ENCODE measurements around the gene TSC22D1.

TSC22D1 gene

DNA sequence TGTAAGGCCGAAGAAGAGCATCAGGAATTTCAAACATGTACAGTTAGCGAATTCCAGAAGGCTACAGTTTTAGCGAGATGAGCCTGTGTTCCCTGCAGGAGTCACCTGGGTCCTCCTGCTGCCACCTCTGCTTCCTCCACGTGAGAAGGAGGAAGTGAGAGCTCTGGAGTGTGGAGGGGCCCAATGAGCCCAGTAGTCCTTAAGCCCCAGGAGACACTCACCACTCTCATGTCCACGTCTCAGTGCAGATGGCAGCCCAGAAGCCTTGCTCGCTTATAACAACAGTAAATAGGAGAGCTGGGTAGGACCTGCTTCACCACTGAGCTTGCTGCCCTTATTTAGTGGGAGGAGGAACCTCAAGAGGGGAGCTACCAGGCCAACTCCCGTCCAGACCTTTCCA lies 158.3 kb downstream of the TSC22D1 start:
- Histone ChIP-seq H3K9me3 (replicated peaks in 1 of 2; ENCODE audit: control insufficient read depth in 2 of 2, insufficient read depth in 1 of 2, low read depth in 1 of 2, low read length in 2 of 2) (no peaks in the 10 kb centered on the region), H3K4ac (ENCODE audit: low read length) (no peak overlapping the region), H3K4me2 (ENCODE audit: insufficient read depth, low read length, poor library complexity, severe bottlenecking) (no peak overlapping the region), H3K23ac (ENCODE audit: low read depth, low read length, poor library complexity) (no peak overlapping the region), H3K27me3 (ENCODE audit: control insufficient read depth in 3 of 3, insufficient read depth in 3 of 3, low read depth in 1 of 3, low read length in 3 of 3) (no peaks in the 10 kb centered on the region), H4K91ac (ENCODE audit: low read depth, low read length, poor library complexity) (no peak overlapping the region), H3K9ac (ENCODE audit: low read depth, low read length, poor library complexity) (no peak overlapping the region), H3K36me3 (replicated peaks in 1 of 2; ENCODE audit: control insufficient read depth in 2 of 2, insufficient read depth in 2 of 2, low read length in 2 of 2) (no peaks in the 10 kb centered on the region), H3K27ac (replicated peaks; ENCODE audit: low read length) (no peak overlapping the region), H3K18ac (ENCODE audit: low read length) (peak overlapping the region; percentile 1), H2BK12ac (ENCODE audit: low read length) (no peak overlapping the region), H2BK5ac (ENCODE audit: low read length) (no peak overlapping the region), H3K4me1 (ENCODE audit: control insufficient read depth in 2 of 2, insufficient read depth in 1 of 2, low read depth in 1 of 2, low read length in 2 of 2) (peaks cover 12 to 17% of the 10 kb centered on the region in 2 donors), H3K79me1 (ENCODE audit: low read depth, low read length) (no peaks in the 10 kb centered on the region), H4K8ac (ENCODE audit: low read depth, low read length) (no peak overlapping the region), H3K4me3 (ENCODE audit: low read length in 2 of 2) (no peak overlapping the region), H2BK15ac (ENCODE audit: low read length) (no peak overlapping the region), H2AFZ (ENCODE audit: low read length) (peak overlapping the region; percentile 48), H2AK5ac (ENCODE audit: low read depth, low read length) (no peak overlapping the region), H2BK120ac (ENCODE audit: low read depth, low read length) (no peak overlapping the region), H3K14ac (ENCODE audit: low read length) (no peak overlapping the region)
- no peak for DNase-seq (ENCODE audit: low spot score)
- WGBS, 2 donors (ENCODE audit: extremely low coverage in 2 of 2, insufficient read length in 2 of 2, insufficient replicate concordance in 1 of 2) = no CpG with 5 or more reads among the region's 7 CpGs

DNA sequence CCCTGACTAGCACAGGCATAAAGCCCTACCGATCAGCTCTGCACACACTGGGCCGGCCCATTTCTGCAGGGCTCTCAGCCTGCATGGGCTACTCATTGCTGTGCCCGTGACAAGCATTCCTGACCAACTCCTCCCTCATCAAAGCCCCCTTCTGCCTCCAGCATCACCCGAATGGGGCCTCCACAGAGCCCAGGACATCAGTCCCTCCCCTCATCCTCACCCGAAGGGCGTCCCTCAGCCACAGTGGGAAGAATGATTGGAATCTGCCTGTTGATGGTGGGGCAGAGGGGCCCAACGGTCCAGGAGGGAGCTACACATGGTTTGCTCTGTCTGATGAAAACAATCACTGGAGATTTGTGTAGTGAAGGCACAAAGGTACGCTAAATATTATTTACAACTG lies 158.7 kb downstream of the TSC22D1 start:
- Histone ChIP-seq H2BK15ac (ENCODE audit: low read length) (no peak overlapping the region), H3K4me2 (ENCODE audit: insufficient read depth, low read length, poor library complexity, severe bottlenecking) (no peak overlapping the region), H2BK120ac (ENCODE audit: low read depth, low read length) (no peak overlapping the region), H2AFZ (ENCODE audit: low read length) (peak overlapping the region; percentile 48), H2BK12ac (ENCODE audit: low read length) (no peak overlapping the region), H3K79me1 (ENCODE audit: low read depth, low read length) (no peaks in the 10 kb centered on the region), H3K36me3 (replicated peaks in 1 of 2; ENCODE audit: control insufficient read depth in 2 of 2, insufficient read depth in 2 of 2, low read length in 2 of 2) (no peaks in the 10 kb centered on the region), H3K4ac (ENCODE audit: low read length) (no peak overlapping the region), H3K4me1 (ENCODE audit: control insufficient read depth in 2 of 2, insufficient read depth in 1 of 2, low read depth in 1 of 2, low read length in 2 of 2) (peaks cover 12 to 17% of the 10 kb centered on the region in 2 donors), H2BK5ac (ENCODE audit: low read length) (no peak overlapping the region), H3K9me3 (replicated peaks in 1 of 2; ENCODE audit: control insufficient read depth in 2 of 2, insufficient read depth in 1 of 2, low read depth in 1 of 2, low read length in 2 of 2) (no peaks in the 10 kb centered on the region), H3K27me3 (ENCODE audit: control insufficient read depth in 3 of 3, insufficient read depth in 3 of 3, low read depth in 1 of 3, low read length in 3 of 3) (no peaks in the 10 kb centered on the region), H3K14ac (ENCODE audit: low read length) (no peak overlapping the region), H4K91ac (ENCODE audit: low read depth, low read length, poor library complexity) (no peak overlapping the region), H3K9ac (ENCODE audit: low read depth, low read length, poor library complexity) (no peak overlapping the region), H4K8ac (ENCODE audit: low read depth, low read length) (no peak overlapping the region), H2AK5ac (ENCODE audit: low read depth, low read length) (no peak overlapping the region), H3K18ac (ENCODE audit: low read length) (peak overlapping the region; percentile 88), H3K4me3 (ENCODE audit: low read length in 2 of 2) (no peak overlapping the region), H3K23ac (ENCODE audit: low read depth, low read length, poor library complexity) (no peak overlapping the region), H3K27ac (replicated peaks; ENCODE audit: low read length) (no peak overlapping the region)
- DNase-seq (ENCODE audit: low spot score) = no peak
- no CpG with 5 or more reads among the region's 8 CpGs for WGBS, 2 donors (ENCODE audit: extremely low coverage in 2 of 2, insufficient read length in 2 of 2, insufficient replicate concordance in 1 of 2)

DNA sequence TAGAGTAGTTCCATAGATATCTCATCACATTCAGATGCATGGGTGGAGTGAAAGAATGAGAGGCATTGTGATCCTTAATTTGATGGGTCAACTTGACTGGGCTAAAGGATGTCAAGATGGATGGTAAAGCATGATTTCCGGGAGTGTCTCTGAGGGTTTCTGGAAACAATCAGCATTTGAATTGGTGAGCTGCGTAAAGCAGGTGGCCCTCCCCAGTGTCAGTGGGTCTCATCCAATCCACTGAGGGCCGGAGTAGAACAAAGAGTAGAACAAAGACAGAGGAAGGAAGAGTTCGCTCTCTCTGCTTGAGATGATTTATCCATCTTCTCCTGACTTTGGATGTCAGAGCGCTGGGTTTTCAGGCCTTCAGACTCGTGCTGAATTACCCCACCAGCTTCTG lies 159.4 kb downstream of the TSC22D1 start:
- H2BK5ac ChIP-seq (ENCODE audit: low read length) = no peak overlapping the region
- no peaks in the 10 kb centered on the region for H3K36me3 ChIP-seq (replicated peaks in 1 of 2; ENCODE audit: control insufficient read depth in 2 of 2, insufficient read depth in 2 of 2, low read length in 2 of 2)
- no peak overlapping the region for H3K23ac ChIP-seq (ENCODE audit: low read depth, low read length, poor library complexity)
- H2BK15ac ChIP-seq (ENCODE audit: low read length) = no peak overlapping the region
- H3K14ac ChIP-seq (ENCODE audit: low read length) = no peak overlapping the region
- H3K9me3 ChIP-seq (replicated peaks in 1 of 2; ENCODE audit: control insufficient read depth in 2 of 2, insufficient read depth in 1 of 2, low read depth in 1 of 2, low read length in 2 of 2) = no peaks in the 10 kb centered on the region
- no peak overlapping the region for H2AK5ac ChIP-seq (ENCODE audit: low read depth, low read length)
- H3K79me1 ChIP-seq (ENCODE audit: low read depth, low read length) = no peaks in the 10 kb centered on the region
- H3K18ac ChIP-seq (ENCODE audit: low read length) = peak overlapping the region; percentile 19
- H3K4me3 ChIP-seq (ENCODE audit: low read length in 2 of 2) = no peak overlapping the region
- peaks cover 12 to 17% of the 10 kb centered on the region in 2 donors for H3K4me1 ChIP-seq (ENCODE audit: control insufficient read depth in 2 of 2, insufficient read depth in 1 of 2, low read depth in 1 of 2, low read length in 2 of 2)
- H2BK12ac ChIP-seq (ENCODE audit: low read length) = no peak overlapping the region
- H4K8ac ChIP-seq (ENCODE audit: low read depth, low read length) = no peak overlapping the region
- H2AFZ ChIP-seq (ENCODE audit: low read length) = peak overlapping the region; percentile 75
- no peak for DNase-seq (ENCODE audit: low spot score)
- H4K91ac ChIP-seq (ENCODE audit: low read depth, low read length, poor library complexity) = no peak overlapping the region
- no peak overlapping the region for H2BK120ac ChIP-seq (ENCODE audit: low read depth, low read length)
- no peak overlapping the region for H3K4ac ChIP-seq (ENCODE audit: low read length)
- no peaks in the 10 kb centered on the region for H3K27me3 ChIP-seq (ENCODE audit: control insufficient read depth in 3 of 3, insufficient read depth in 3 of 3, low read depth in 1 of 3, low read length in 3 of 3)
- no peak overlapping the region for H3K27ac ChIP-seq (replicated peaks; ENCODE audit: low read length)
- H3K4me2 ChIP-seq (ENCODE audit: insufficient read depth, low read length, poor library complexity, severe bottlenecking) = no peak overlapping the region
- no peak overlapping the region for H3K9ac ChIP-seq (ENCODE audit: low read depth, low read length, poor library complexity)
- no CpG with 5 or more reads among the region's 6 CpGs for WGBS, 2 donors (ENCODE audit: extremely low coverage in 2 of 2, insufficient read length in 2 of 2, insufficient replicate concordance in 1 of 2)

DNA sequence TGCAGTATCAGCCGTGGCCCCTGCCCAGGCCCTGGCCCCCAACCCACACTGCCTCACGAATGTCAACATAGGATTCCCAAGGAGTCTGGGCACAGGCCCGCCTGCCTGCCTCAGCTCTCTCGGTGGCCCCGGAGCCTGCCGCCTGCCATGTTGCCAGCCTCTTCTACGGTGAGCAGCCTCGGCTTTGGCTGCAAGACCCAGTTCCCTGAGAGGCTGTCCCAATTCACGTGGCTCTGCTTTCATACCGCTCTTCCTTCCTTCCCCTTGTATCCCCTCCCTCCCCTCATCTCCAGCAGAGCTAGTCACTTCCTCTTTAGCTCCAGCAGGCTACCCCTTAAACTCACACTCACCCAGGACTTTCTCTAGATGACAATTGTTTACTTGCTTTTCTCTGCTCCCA lies 159.8 kb downstream of the TSC22D1 start:
- no peak for DNase-seq (ENCODE audit: low spot score)
- Histone ChIP-seq H3K4ac (ENCODE audit: low read length) (peak overlapping the region; percentile 46), H3K14ac (ENCODE audit: low read length) (no peak overlapping the region), H2BK15ac (ENCODE audit: low read length) (no peak overlapping the region), H3K18ac (ENCODE audit: low read length) (peak overlapping the region; percentile 86), H2BK5ac (ENCODE audit: low read length) (peak overlapping the region; percentile 59), H3K9me3 (replicated peaks in 1 of 2; ENCODE audit: control insufficient read depth in 2 of 2, insufficient read depth in 1 of 2, low read depth in 1 of 2, low read length in 2 of 2) (no peaks in the 10 kb centered on the region), H3K79me1 (ENCODE audit: low read depth, low read length) (no peaks in the 10 kb centered on the region), H2BK120ac (ENCODE audit: low read depth, low read length) (no peak overlapping the region), H3K9ac (ENCODE audit: low read depth, low read length, poor library complexity) (no peak overlapping the region), H3K4me2 (ENCODE audit: insufficient read depth, low read length, poor library complexity, severe bottlenecking) (no peak overlapping the region), H3K36me3 (replicated peaks in 1 of 2; ENCODE audit: control insufficient read depth in 2 of 2, insufficient read depth in 2 of 2, low read length in 2 of 2) (no peaks in the 10 kb centered on the region), H2BK12ac (ENCODE audit: low read length) (peak overlapping the region; percentile 69), H3K4me1 (ENCODE audit: control insufficient read depth in 2 of 2, insufficient read depth in 1 of 2, low read depth in 1 of 2, low read length in 2 of 2) (peaks cover 12 to 17% of the 10 kb centered on the region in 2 donors), H3K27me3 (ENCODE audit: control insufficient read depth in 3 of 3, insufficient read depth in 3 of 3, low read depth in 1 of 3, low read length in 3 of 3) (no peaks in the 10 kb centered on the region), H3K27ac (replicated peaks; ENCODE audit: low read length) (no peak overlapping the region), H4K8ac (ENCODE audit: low read depth, low read length) (no peak overlapping the region), H4K91ac (ENCODE audit: low read depth, low read length, poor library complexity) (no peak overlapping the region), H2AK5ac (ENCODE audit: low read depth, low read length) (no peak overlapping the region), H2AFZ (ENCODE audit: low read length) (peak overlapping the region; percentile 75), H3K23ac (ENCODE audit: low read depth, low read length, poor library complexity) (peak overlapping the region; percentile 81), H3K4me3 (ENCODE audit: low read length in 2 of 2) (no peak overlapping the region)
- WGBS, 2 donors (ENCODE audit: extremely low coverage in 2 of 2, insufficient read length in 2 of 2, insufficient replicate concordance in 1 of 2) = no CpG with 5 or more reads among the region's 10 CpGs

Measured in neuronal stem cell (in vitro differentiated cells).